ENCODE measurements around the gene GPR153. TPM values are rescaled to one million over a fixed set of nuclear protein-coding genes. Genes with fewer than 3 reads are reported as not detected.

The GPR153 gene
- total and polyA plus RNA-seq, 2 of the 13 experiments (the other 11 are each of a cell fraction or from before 2014, with no cell fraction given), result 0.22 to 0.31 TPM

DNA sequence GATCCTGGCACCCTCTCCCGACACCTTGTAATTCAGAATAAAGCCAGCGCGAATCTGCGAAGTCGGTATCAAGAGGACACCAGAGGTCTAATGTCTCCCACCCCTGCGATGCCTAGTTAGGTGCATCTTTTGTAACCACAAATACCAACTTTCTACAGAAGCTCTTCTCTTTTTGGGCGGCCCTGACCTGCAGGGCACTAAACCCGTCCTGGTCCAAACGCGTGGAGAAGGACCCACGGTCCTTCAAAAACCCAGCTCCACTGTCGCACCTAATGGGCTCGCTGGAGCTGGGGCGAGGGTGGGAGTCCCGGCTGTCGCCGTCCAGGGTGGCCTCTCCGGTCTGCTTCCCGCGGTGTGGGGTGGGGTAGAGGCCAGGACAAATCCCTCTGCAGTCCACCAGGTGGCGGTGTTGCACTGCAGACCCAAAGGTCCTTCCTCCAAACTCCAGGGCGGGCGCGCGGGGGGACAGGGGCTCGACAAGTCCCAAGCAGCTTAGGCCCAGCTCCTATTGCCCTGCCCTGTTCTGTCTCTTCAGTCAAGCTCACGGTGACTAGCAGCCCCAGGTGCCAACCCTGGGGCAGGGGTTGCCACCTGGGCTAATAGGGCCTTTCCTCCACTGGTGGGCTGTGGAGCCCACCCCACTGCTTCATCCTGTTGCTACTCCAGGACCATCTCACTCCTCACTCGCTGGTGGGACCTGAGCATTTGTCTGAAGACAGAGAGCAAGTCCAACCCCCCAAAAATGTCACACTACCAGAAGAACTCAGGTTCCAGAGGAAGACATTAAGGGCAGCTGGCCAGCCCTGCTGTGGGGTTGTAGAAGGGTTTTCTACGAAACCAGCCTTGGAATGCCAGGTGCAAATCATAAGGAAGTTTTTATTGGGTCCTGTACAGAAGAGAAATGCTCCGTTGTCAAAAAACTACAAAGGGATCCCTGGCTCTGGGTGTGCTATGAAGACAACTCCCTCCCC lies 14.1 kb downstream of the GPR153 start (continued):
- 0 out of 2 replicates have a peak, but pooled peaks have one; percentile 14 for TF ChIP-seq PHF20 (CRISPR knock-in tag; IDR thresholded peaks at IDR 0.05)
- TF ChIP-seq MTF2 (CRISPR knock-in tag; IDR thresholded peaks at IDR 0.05; ENCODE audit: borderline replicate concordance), result no peak

- DNase-seq (ENCODE audit: low spot score), result no peak
- no peaks in the 10 kb centered on the region for H3K9me3 ChIP-seq (ENCODE audit: low read length)
- BruUV-seq (replicated peaks), result no TSS peak
- 30% methylated on average over 2 of the region's 49 CpGs for WGBS (ENCODE audit: low lambda C conversion rate)
- POLR2A ChIA-PET, result interaction anchor here (1.1 to 1.7 kb wide), 3 partner anchors 40 to 98 kb away, joined by 3 to 4 read pairs (median 3); no protein-coding TSS in a partner anchor
- CTCF ChIA-PET (ENCODE audit: low intra/inter-chr PET ratio, low total read pairs), result interaction anchor here (0.9 to 3.4 kb wide), 5 partner anchors 19 to 97 kb away, joined by 4 to 39 read pairs (median 7); partner anchors contain the start of gene RNF207
- H3K9ac ChIP-seq (ENCODE audit: insufficient read depth, low read depth, low read length), result no peak overlapping the region
- ATAC-seq, result peak; percentile 6; the same call in 1 of the 3 replicates
- in situ Hi-C loops (cut with HindIII; ENCODE audit: extremely low pct_ligation_motif_present, low pct_unique_long_range_greater_than_20kb) (loop anchor here (5.0 to 10.0 kb wide), 3 partner anchors 36 to 169 kb away; partner anchors contain the start of gene HES2), intact Hi-C loops (cut with micrococcal nuclease; ENCODE audit: unreplicated experiment) (loop anchor here (2.0 to 10.0 kb wide), 3 partner anchors 35 to 146 kb away; partner anchors contain the start of gene ACOT7)
- H4K20me1 ChIP-seq (ENCODE audit: insufficient read depth, low read length), result 0 out of 2 replicates have a peak, but pooled peaks cover 5% of the 10 kb centered on the region
- no peaks in the 10 kb centered on the region for H3K79me2 ChIP-seq (ENCODE audit: insufficient read depth, low read length)
- TF ChIP-seq, protein P1, sequence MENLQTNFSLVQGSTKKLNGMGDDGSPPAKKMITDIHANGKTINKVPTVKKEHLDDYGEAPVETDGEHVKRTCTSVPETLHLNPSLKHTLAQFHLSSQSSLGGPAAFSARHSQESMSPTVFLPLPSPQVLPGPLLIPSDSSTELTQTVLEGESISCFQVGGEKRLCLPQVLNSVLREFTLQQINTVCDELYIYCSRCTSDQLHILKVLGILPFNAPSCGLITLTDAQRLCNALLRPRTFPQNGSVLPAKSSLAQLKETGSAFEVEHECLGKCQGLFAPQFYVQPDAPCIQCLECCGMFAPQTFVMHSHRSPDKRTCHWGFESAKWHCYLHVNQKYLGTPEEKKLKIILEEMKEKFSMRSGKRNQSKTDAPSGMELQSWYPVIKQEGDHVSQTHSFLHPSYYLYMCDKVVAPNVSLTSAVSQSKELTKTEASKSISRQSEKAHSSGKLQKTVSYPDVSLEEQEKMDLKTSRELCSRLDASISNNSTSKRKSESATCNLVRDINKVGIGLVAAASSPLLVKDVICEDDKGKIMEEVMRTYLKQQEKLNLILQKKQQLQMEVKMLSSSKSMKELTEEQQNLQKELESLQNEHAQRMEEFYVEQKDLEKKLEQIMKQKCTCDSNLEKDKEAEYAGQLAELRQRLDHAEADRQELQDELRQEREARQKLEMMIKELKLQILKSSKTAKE (CRISPR knock-in tag; IDR thresholded peaks at IDR 0.05; ENCODE audit: borderline replicate concordance), result no peak
- TF ChIP-seq PHF8 (CRISPR knock-in tag; IDR thresholded peaks at IDR 0.05), result 0 out of 2 replicates have a peak, but pooled peaks have one; percentile 8
- no peak overlapping the region for H2AFZ ChIP-seq (ENCODE audit: low read length)
- H3K4me1 ChIP-seq (ENCODE audit: insufficient read depth, low read length), result peaks cover 34% of the 10 kb centered on the region
- peak overlapping the region; percentile 50 for H3K4me2 ChIP-seq (ENCODE audit: low read depth, low read length)
- H3K27me3 ChIP-seq (ENCODE audit: control insufficient read depth in 1 of 2, insufficient read depth in 2 of 2, low read length in 2 of 2), result peaks cover 17 to 68% of the 10 kb centered on the region in 2 experiments
- no peak for FAIRE-seq
- H3K4me3 ChIP-seq (replicated peaks in 1 of 3; ENCODE audit: insufficient read depth in 1 of 3, low read depth in 2 of 3, low read length in 3 of 3), result peak overlapping the region in 2 of 3 experiments; percentile 27 to 44; a peak in 3 of 6 replicates
- no peak overlapping the region for H3K27ac ChIP-seq (ENCODE audit: extremely low read length, insufficient read depth, low read length)
- no peaks in the 10 kb centered on the region for H3K36me3 ChIP-seq (replicated peaks in 1 of 2; ENCODE audit: control insufficient read depth in 1 of 2, insufficient read depth in 2 of 2, low read length in 2 of 2)
Measured at GRCh38 chr1:6245869-6246496, 14.9 kb downstream of the GPR153 start.

All from HepG2 (cell line).